Fibroblast of skin of left quadriceps (primary cell): Measurements from ENCODE around the gene ASAP3.
A peak's percentile ranks its signal among the peaks of the same experiment; 100 is the strongest.

ENCODE experiments used
- DNase-seq, 2 experiments: peaks; one replicate each; pipeline ENCODE4 v3.0.0-alpha.2; 2013; ENCODE audit warnings: low read depth in 2 of 2

The ASAP3 gene

DNA sequence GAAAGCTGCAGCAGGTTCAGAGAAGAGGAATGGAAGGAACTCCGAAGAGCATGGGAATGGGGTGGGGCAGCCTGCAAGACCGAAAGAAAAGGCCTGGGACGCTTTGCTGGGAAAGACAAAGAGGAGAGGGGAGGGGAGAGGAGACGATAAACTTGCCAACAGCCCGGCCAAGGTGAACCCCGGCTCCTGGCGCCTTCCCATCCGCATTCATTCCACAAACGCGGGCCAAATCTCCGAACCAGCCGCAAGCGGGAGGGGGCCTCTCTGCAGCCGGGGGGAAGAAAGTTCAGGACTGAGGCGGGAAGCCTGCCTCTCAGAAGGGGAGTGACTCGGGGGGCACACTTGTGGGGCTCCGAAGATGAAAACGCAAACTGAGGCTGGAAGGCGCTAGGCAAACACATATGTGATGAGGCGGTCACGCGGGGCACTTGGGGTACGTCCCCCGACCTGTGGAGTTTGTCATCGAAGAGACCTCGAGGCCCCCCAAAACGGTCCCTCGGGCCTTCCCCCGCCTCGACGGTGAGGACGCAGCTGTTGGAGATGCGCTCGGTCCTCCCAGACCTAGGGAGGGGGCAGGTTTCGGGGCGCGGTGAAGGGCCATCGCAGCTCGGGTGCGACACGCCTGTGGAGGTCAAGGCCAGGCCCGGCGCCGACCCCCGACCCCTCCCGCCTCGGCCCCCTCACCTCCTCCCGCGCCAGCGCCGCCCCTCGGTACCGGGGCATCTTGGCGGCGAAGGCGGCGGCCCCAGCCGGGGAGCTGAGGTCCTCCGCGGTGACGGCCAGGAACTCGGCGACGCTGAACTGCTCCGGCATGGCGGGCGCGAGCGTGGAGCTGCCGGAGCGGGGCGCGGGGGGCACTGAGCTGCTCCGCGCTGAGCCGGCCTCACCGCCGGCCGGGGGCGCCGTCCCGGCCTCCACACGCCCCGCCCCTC is at the start of gene ASAP3:
ASAP3 (minus strand) TSS at position 859 of the 932 bp plus-strand sequence; CDS start at position 813, 46 bp downstream.
- peak; percentile 10 to 15 for DNase-seq

- no peak for DNase-seq
Observed at GRCh38 chr1:23533246-23534023, 49.5 kb upstream of the ASAP3 start.

GRCh38 chr1:23531562-23532094 is 47.6 kb upstream of the ASAP3 start:
- DNase-seq, result no peak

- peak; percentile 66 to 70 for DNase-seq
Observed at GRCh38 chr1:23530747-23531561, 47.0 kb upstream of the ASAP3 start, which contains the start of gene E2F2. Gene E2F2 (minus strand): TSS chr1:23531233. CDS start chr1:23530793, 440 bp downstream.

DNA sequence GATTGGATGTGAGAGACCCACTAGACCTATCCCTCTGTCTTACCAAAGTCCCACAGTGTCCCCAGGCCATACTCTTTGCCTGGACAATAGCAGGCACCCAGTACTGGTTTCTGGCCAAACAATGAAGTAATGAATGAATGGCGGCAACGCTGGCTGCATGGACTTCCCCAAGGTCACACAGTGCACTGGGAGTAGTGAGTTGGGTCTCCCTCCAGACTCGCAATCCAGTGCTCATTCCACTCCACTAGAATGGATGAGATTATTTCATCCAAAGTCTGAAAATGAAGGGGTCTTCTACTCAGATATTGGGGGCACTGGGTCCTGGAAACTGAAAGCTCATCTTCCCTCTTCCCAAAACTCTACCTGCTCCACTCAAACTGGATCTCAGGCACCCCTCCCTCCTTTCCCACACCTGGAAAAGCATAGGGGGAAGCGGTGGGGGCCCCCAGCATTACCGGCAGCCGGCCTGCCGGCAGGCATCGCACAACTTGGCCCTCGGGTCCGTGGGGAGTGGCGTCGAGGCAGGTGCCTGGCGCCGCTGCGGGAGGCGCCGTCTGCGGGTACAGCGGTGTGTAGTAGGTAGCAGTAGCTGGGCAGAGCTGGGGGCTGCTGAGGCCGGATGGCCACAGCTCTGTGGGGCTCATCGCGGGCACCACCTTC is 46.2 kb upstream of the ASAP3 start:
- no peak for DNase-seq

DNA sequence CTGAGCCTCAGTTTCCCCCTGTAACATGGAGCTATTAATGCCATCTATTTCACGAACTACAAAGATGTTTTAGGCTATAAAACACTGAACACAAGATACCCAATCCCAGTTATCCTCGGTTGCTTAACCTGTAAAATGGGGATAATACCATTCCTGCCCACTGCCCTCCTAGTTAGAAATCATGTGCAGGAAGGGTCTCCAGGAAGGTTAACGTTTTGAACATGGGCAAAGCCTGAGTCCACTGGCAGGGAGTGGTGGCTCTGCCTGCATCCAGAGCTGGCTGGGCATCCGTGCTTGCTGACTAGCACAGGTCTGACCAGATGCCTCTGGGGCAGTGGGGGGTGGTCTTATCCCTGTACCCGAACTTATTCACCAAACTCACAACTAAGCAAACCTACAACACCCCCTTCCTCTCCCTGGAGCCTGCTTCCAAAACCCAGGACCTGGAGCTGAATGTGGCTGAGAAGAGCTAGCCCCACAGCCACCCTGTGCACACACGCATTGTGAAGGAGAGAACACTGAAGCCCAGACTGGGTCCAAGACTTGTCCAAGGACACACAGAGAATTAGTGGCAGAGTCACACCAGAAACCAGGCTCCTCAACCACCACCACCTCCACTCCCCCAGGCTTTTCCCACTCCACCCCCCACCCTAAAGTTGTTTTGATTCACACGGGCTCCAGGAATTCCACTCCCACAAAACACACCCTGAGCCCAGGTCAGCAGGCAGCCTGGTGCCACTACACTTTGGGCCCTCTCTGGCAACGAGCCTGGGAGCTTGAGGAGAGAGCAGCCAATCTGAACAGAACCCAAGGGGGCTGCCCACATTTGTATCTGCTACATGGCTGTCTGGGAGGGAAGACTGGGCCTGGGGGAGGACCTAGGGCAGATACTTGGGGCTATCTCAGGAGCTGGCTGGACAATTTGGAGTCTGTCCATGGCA is 45.4 kb upstream of the ASAP3 start:
- DNase-seq, result no peak

DNA sequence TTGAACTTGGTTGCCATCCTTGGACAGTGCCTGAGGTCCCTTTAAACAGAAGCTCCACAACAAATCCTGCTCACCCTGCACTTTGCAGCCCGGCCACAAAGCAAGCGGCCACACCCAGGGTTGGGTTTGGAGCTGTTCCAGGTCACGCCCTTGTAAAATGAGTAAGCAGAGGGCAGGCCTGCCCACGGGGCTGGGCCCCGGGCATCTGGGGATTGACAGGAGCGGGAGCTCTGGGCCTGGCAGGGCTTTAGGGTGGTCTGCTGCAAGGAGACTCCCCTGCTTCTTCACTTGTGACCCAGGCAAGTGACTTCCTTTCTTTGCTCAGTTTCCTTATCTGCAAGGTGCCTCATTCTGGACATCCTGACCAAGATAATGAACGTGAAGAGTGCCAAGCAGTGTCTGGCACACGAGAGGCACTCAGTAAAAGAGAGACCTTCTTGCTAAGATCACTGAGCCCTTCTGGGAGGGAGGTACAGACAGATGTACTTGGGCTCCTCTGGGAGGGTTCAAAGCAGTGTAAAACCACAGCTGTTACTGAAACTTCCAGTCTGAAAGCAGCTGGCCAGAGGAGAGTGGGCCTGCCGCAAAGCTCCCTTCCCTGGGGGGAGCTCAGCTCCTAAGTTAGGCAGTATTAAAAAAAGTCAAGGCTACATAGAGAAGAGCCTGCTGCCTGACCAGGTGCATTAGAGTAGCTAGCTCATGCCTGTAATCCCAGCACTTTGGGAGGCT is 44.4 kb upstream of the ASAP3 start:
- DNase-seq, result no peak

- no peak for DNase-seq
Observed at GRCh38 chr1:23527900-23528249, 43.9 kb upstream of the ASAP3 start.

DNA sequence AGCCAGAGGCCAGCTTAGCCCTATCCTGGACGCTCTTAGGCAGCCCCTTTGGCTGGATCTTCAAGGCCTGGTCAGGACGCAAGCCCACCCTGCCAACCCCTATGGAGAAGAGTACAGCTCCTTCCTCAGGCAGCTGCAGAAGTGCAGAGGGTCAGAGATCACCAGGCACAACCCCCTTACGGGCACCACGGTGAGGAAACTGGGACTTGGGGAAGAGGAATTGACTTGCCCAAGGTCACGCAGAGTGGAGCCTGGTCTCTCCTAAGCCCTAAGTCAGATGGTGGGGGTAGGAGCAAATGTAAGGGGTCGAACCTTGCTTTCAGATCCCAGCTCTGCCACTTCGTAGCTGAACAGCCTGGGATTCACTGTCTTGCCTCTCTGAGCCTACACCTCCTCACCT is 43.4 kb upstream of the ASAP3 start:
- DNase-seq, result no peak

- no peak for DNase-seq
Observed at GRCh38 chr1:23526329-23527041, 42.5 kb upstream of the ASAP3 start.

DNA sequence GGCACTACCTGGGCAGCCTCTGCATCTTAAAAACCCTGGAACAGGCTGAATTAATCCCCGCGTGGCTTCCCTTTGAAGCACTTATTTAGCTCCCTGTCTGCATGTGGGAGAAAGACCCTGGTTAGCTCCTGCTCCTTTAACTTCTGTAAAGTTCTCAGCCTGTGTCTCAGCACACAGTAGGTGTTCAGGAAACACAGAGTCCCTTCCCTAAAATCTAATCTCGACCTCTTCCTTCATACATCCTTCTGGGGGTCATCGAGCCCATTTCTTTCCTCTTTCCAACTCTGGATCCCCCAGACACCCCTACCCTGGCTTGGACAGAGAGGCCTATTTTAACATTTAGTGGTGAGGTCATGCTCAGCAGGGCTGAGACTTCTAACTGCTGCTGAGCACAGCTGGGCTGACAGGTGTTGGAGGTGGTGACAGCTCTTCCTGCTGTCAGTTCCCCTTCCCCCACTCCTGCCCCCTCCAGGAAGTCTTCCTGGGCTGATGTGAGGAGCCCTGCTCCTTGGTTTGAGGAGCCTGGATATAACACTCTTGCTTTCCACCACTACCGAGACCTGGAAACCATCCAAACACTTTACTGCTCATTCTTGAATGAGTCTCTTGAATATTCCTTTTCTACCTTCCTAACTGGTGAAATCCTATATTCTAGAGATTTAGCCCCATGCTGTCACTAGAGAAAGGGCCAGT is 41.7 kb upstream of the ASAP3 start:
- DNase-seq, result no peak

DNA sequence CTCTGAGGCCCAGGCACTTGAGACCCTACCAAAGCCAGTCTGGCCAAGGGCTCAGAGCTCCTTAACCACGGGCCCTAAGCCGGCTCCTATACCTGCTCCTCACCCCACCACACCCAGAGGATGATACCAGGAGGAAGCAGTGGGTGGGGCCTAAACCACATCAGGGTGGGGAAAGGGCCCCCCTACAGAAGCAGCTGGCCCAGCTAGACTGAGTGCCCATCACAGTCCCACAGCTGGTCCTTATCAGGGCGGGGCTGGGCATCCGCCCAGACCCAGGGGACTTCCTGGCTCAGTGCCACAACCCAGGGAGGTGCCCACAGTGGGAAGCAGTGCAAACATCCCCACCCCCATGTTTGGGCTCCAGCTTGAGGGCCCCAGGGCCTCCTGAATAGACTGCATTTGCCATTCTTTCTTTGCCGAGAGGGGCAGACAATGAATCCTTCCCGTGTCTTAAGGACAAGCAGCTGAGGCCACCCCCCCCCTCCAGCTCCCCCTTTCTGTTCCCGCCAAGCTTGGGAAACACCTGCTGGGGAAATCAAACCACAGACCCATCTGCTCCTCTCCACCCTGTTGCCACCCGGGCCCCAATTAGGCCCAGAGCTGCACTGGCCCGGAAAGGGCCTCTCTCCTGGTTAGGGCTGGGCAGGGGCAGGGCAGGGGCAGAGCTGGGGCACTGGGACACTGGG is 40.9 kb upstream of the ASAP3 start:
- no peak for DNase-seq

DNA sequence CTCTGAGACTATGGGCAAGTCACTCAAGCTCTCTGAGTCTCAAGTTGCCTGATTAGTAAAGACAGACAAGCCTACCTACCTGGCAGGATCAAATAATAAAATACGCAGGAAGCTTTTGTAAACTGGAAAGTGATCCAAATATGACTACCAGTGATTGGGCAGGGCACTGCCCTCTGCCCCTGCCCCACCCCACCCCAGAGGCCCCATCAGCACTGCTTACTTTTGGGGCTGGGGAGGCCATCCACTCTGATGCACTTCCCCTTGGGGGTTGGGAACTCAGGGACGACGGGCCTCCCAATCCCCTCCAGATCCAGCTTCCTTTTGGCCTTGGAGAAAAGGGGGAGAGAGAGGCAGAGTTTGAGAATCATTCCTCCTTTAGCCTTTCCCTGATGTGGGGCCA is 40.2 kb upstream of the ASAP3 start:
- DNase-seq, result no peak

DNA sequence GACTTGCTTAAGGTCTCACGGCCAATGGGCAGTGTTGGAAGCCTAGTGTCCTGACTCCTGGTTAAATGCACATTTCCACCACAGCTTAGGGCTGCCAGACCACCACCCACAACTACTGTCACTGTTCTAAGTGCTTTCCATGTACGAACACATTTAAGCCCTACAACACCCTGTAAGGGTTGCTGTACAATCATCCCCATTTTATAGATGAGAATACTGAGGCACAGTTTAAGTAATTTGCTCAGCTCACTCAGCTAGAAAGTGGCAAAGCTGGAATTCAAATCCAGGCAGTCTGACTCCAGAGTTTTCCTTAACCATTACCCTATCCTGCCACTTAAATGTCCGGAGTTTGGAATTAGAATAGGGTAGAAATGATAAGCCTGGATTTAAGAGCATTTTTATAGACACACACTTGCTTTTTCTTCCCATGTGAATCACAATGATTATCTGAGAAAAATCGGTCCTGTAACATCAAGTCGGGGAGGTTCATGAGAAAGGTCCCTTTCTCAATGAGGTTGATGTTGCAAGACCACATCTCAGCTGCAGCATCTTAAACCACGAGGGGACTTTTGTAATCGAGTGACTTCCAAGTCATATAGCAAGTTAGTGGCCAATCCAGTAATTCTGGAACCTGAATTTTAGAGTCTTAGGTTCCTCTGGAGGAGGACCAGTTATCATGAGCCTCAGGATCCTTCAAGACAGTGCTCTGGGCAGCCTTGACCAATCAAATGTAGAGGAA is 38.4 kb upstream of the ASAP3 start:
- no peak for DNase-seq

DNA sequence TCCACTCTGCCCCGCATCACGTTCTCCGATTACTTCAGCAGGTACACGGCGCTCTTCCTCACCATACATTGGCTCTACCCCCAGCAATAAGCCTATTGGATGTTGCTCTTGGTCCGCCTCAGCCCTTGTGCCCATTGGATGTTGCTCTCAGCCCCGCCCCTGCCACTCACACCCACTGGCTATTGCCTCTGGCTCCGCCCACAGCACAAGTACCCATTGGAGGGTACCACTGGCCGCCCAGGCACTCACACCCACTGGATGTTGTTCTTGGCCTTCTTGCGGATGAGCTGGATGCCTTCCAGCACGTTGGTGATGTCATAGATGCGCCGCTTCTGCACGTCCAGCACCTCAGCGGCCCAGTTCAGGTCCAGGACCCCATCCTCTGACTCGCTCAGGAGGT is 37.6 kb upstream of the ASAP3 start:
- DNase-seq, result no peak

DNA sequence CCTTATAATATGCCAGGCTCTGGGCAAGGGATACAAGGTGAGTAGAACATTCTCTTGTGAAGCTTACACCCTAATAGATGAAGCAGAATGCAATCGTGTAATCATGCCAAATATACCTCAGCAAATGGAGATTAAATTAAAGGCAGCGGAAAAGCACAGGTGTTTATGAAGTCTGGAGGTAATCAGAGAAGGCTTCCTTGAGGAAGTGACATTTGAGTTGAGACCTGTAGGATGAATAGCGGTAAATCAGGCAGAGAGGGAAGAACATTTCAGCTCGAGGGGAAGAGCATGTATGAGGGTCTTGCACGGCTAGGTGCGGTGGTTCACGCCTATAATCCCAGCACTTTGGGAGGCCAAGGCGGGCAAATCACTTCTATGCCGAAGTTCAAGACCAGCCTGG is 33.6 kb upstream of the ASAP3 start:
- no peak for DNase-seq

DNA sequence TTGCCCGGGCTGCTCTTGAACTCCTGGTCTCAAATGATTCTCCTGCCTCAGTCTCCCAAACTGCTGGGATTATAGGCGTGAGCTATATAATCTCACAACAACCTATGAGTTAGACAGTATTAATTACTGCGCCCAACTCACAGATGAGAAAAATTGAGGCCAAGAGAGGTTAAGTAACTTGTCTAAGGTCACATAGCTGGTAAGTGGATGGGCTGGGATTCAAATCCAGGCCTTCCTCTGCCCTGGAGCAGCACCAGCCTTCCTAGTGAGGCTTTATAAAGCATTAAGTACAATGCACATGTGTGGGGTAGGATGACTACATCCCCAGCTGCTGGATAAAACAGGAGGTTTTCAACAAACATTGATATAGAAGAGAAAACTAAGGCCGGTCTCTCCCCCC is 31.9 kb upstream of the ASAP3 start:
- DNase-seq, result no peak
